ENCODE data around the gene TMEM255B. TPM values are rescaled to one million over a fixed set of nuclear protein-coding genes. Genes with fewer than 3 reads are reported as not detected.

TMEM255B gene
- total RNA-seq, 2 donors from 2014 or later, result 0.96 to 4.6 TPM

DNA sequence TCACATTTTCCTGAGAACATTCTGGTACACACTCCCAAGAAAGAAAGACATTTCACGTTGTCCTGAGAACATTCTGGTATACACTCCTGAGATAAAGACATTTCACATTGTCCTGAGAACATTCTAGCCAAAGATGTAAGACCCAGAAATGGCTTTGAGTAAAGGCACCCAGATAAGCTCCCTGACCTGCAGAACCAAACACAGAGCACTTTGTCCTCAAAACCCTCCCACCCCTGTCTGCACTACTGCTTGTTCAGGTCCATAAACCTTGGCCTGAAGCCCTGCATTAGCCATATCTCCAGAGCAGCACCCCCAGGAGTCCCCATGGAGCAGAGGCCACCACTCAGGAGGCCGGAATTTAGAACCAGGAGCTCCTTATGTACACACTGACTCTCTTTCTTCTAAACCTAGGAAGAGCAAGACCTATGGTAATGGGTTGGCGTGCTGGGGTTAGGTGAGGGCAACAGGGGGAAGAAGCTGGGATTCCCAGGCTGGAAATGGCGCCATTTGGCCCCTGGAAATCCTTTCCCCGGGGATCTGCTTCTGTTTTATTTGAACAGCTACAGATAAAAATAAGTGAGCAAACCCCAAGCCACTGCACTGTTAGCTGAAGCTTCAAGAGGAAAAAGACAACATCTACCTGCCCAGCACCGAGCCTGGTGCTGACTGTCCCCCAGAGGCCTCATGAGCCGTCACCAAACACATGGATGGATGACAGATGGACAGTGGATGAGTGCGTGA, 91.1 kb downstream of the TMEM255B start:
- no peaks in the 10 kb centered on the region for H3K27me3 ChIP-seq (replicated peaks; ENCODE audit: insufficient read depth)
- no peak for DNase-seq (ENCODE audit: low spot score)
- H3K9me3 ChIP-seq, result no peaks in the 10 kb centered on the region
- intact Hi-C loops (cut with DNase I), result no loop called here
- H3K4me1 ChIP-seq (replicated peaks), result peaks cover 17% of the 10 kb centered on the region
- no peaks in the 10 kb centered on the region for H3K36me3 ChIP-seq
- no peak overlapping the region for H3K27ac ChIP-seq
- H3K4me3 ChIP-seq, result no peak overlapping the region
- 92% methylated on average over 8 of the region's 8 CpGs for WGBS
- TF ChIP-seq POLR2AphosphoS5 (IDR thresholded peaks at IDR 0.05) (no peak), POLR2A (IDR thresholded peaks at IDR 0.05) (no peak)
- TF ChIP-seq, protein P1, sequence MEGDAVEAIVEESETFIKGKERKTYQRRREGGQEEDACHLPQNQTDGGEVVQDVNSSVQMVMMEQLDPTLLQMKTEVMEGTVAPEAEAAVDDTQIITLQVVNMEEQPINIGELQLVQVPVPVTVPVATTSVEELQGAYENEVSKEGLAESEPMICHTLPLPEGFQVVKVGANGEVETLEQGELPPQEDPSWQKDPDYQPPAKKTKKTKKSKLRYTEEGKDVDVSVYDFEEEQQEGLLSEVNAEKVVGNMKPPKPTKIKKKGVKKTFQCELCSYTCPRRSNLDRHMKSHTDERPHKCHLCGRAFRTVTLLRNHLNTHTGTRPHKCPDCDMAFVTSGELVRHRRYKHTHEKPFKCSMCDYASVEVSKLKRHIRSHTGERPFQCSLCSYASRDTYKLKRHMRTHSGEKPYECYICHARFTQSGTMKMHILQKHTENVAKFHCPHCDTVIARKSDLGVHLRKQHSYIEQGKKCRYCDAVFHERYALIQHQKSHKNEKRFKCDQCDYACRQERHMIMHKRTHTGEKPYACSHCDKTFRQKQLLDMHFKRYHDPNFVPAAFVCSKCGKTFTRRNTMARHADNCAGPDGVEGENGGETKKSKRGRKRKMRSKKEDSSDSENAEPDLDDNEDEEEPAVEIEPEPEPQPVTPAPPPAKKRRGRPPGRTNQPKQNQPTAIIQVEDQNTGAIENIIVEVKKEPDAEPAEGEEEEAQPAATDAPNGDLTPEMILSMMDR (IDR thresholded peaks at IDR 0.05), result no peak

DNA sequence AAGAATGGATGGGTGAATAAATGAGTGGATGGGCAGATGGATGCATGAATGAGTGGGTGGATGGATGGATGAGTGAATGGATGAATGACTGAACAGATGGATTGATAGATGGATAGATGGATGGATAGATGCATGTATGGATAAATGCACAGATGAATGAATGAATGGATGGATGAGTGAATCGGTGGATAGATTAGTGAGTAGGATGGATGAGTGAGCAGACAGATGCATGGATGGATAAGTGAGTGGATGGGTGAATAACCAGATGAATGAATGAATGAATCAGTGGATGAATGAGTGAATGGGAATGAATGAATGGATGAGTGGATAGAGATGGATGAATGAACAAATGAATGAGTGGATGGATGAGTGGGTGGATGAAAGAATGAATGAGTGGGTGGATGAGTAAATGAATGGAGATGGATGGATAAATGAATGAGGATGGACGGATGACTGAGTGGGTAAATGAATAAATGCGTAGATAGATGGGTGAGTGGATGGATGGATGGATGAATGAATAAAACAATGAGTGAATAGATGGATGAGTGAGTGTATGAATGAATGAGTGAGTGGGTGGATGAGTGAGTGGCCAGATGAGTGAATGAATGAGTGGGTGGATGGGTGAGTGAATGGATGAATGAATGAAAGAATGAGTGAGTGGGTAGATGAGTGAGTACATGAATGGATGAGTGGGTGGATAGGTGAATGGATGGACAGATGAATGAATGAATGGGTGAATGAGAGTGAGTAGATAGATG, 91.9 kb downstream of the TMEM255B start:
- WGBS, result 98% methylated on average over 3 of the region's 3 CpGs

DNA sequence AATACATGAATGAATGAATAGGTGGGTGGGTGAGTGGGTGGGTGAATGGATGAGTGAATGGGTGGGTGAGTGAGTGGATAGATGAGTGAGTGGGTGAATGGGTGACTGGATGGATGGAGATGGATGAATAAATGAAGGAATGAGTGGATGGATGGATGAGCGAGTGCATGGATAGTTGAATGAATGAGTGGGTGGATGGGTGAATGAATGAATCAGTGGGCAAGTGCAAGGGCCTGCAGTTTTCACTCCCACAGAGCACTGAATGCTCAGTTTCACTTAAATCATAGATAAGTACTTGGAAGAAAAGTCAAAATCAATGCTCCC, 92.4 kb downstream of the TMEM255B start:
- H3K4me3 ChIP-seq, result no peak overlapping the region
- whole genome bisulfite sequencing, result 100% methylated on average over 1 of the region's 1 CpG
- H3K4me1 ChIP-seq (replicated peaks), result peaks cover 21% of the 10 kb centered on the region
- no peak overlapping the region for H3K27ac ChIP-seq
- intact Hi-C loops (cut with DNase I), result no loop called here
- H3K27me3 ChIP-seq (replicated peaks; ENCODE audit: insufficient read depth), result no peaks in the 10 kb centered on the region
- TF ChIP-seq, protein P1 (IDR thresholded peaks at IDR 0.05), result no peak
- TF ChIP-seq POLR2AphosphoS5 (IDR thresholded peaks at IDR 0.05) (no peak), POLR2A (IDR thresholded peaks at IDR 0.05) (no peak)
- no peaks in the 10 kb centered on the region for H3K36me3 ChIP-seq
- no peak for DNase-seq (ENCODE audit: low spot score)
- H3K9me3 ChIP-seq, result no peaks in the 10 kb centered on the region

More for the DNA sequence above, 91.9 kb downstream of the TMEM255B start:
- H3K27ac ChIP-seq, result no peak overlapping the region
- no peak overlapping the region for H3K4me3 ChIP-seq
- TF ChIP-seq POLR2A (IDR thresholded peaks at IDR 0.05) (no peak), POLR2AphosphoS5 (IDR thresholded peaks at IDR 0.05) (no peak)
- TF ChIP-seq, protein P1 (IDR thresholded peaks at IDR 0.05), result no peak
- intact Hi-C loops (cut with DNase I), result no loop called here
- peaks cover 17% of the 10 kb centered on the region for H3K4me1 ChIP-seq (replicated peaks)
- H3K27me3 ChIP-seq (replicated peaks; ENCODE audit: insufficient read depth), result no peaks in the 10 kb centered on the region
- no peaks in the 10 kb centered on the region for H3K36me3 ChIP-seq
- no peaks in the 10 kb centered on the region for H3K9me3 ChIP-seq
- no peak for DNase-seq (ENCODE audit: low spot score)

DNA sequence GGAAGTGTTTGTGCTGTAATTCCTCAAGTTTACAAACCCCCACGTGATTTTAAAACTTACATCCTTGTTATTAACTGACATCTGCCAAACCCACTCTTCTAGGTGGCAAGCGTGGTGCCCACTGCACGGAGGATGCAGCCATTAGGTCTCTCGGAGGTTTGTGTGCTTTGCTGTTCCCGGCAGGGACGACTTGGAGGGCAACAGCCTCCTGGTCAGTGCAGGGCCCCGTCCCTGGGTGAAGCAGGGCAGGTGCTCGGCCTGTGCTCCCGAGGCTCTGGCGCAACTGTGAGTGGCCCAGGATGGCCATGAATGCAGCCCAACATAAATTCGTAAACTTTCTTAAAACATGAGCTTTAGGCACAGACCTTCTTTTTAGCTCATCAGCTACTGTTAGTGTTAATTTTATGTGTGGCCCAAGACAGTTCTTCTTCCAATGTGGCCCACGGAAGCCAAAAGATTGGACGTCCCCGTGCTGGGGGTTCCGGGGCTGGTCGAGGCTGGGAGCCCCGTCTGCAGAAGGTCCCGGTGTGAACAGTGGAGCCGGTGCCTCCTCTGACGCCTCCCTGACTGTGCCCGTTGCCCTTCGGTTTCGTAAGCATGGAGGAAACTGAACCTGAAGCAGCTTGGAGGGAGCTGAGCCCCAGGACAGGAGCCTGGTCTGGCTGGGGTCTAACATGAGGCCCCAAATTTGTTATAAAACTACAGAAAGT, 93.0 kb downstream of the TMEM255B start:
- Histone ChIP-seq H3K9me3 (no peaks in the 10 kb centered on the region), H3K4me3 (no peak overlapping the region), H3K27ac (no peak overlapping the region), H3K36me3 (no peaks in the 10 kb centered on the region), H3K27me3 (replicated peaks; ENCODE audit: insufficient read depth) (no peaks in the 10 kb centered on the region), H3K4me1 (replicated peaks) (peaks cover 23% of the 10 kb centered on the region)
- WGBS, result 92% methylated on average over 23 of the region's 23 CpGs
- TF ChIP-seq POLR2A (IDR thresholded peaks at IDR 0.05), result no peak
- TF ChIP-seq, protein P1 (IDR thresholded peaks at IDR 0.05), result no peak
- no peak for TF ChIP-seq POLR2AphosphoS5 (IDR thresholded peaks at IDR 0.05)
- DNase-seq (ENCODE audit: low spot score), result no peak
- intact Hi-C loops (cut with DNase I), result no loop called here

Data from prostate gland (tissue), 2 donors.